Astrocyte (in vitro differentiated cells and primary cell): ENCODE results near the gene ANKRD29. TPM values are rescaled to one million over a fixed set of nuclear protein-coding genes. Genes with fewer than 3 reads are reported as not detected.

Source experiments
- DNase-seq: peaks from one replicate; pipeline ENCODE4 v3.0.0-alpha.2; 2010; ENCODE audit warnings: low read depth
- FAIRE-seq: peaks from 2 replicates; lab custom pipeline; 2011; peaks lifted over from hg19 to GRCh38; lab: Jason Lieb, UNC
- H2AFZ ChIP-seq: 2 replicates; pipeline ENCODE4 v1.6.0; 2012; ENCODE audit warnings: low read depth, low read length, inconsistent platforms
- H3K27ac ChIP-seq: 2 replicates; pipeline ENCODE4 v1.5.1; 2011; ENCODE audit warnings: low read depth, low read length, inconsistent platforms
- H3K27me3 ChIP-seq: 2 replicates; pipeline ENCODE4 v1.6.0; 2011; ENCODE audit warnings: low read length, inconsistent platforms; ENCODE audit not compliant: insufficient read depth
- H3K36me3 ChIP-seq: 2 replicates; pipeline ENCODE4 v1.5.1; 2011; ENCODE audit warnings: low read length, inconsistent platforms; ENCODE audit not compliant: insufficient read depth
- H3K4me1 ChIP-seq: 2 replicates; pipeline ENCODE4 v1.5.1; 2011; ENCODE audit warnings: low read length, inconsistent platforms; ENCODE audit not compliant: insufficient read depth
- H3K4me2 ChIP-seq: 2 replicates; pipeline ENCODE4 v1.6.0; 2012; ENCODE audit warnings: low read length, inconsistent platforms
- H3K4me3 ChIP-seq: 2 replicates; pipeline ENCODE4 v1.5.1; 2011; ENCODE audit warnings: low read depth, mild to moderate bottlenecking, low read length, inconsistent platforms; ENCODE audit not compliant: insufficient read depth
- H3K79me2 ChIP-seq: 2 replicates; pipeline ENCODE4 v1.6.0; 2012; ENCODE audit warnings: mild to moderate bottlenecking, low read length, inconsistent platforms; ENCODE audit not compliant: insufficient read depth
- H3K9ac ChIP-seq: 2 replicates; pipeline ENCODE4 v1.6.0; 2012; ENCODE audit warnings: mild to moderate bottlenecking, low read length, inconsistent platforms
- H3K9me3 ChIP-seq: 2 replicates; pipeline ENCODE4 v1.5.1; 2012; ENCODE audit warnings: low read depth, mild to moderate bottlenecking, low read length, inconsistent platforms; ENCODE audit not compliant: insufficient read depth
- H4K20me1 ChIP-seq: 2 replicates; pipeline ENCODE4 v1.6.0; 2012; ENCODE audit warnings: low read length, inconsistent platforms; ENCODE audit not compliant: insufficient read depth
- H3K27ac Mint-ChIP-seq: one replicate; pipeline ENCODE4 v1.8.0; 2021; ENCODE audit warnings: mild to moderate bottlenecking, mixed read lengths; ENCODE audit not compliant: unreplicated experiment
- H3K27me3 Mint-ChIP-seq: one replicate; pipeline ENCODE4 v1.8.0; 2021; ENCODE audit warnings: low read depth, mixed read lengths; ENCODE audit not compliant: unreplicated experiment
- H3K36me3 Mint-ChIP-seq: one replicate; pipeline ENCODE4 v1.8.0; 2021; ENCODE audit warnings: low read depth, mixed read lengths; ENCODE audit not compliant: unreplicated experiment
- H3K4me1 Mint-ChIP-seq: one replicate; pipeline ENCODE4 v1.8.0; 2021; ENCODE audit warnings: low read depth, mixed read lengths; ENCODE audit not compliant: unreplicated experiment
- H3K4me3 Mint-ChIP-seq: one replicate; pipeline ENCODE4 v1.8.0; 2021; ENCODE audit warnings: mild to moderate bottlenecking, moderate library complexity, mixed read lengths; ENCODE audit not compliant: unreplicated experiment
- H3K9me3 Mint-ChIP-seq: one replicate; pipeline ENCODE4 v1.8.0; 2021; ENCODE audit warnings: mild to moderate bottlenecking, mixed read lengths; ENCODE audit not compliant: unreplicated experiment
- EZH2 ChIP-seq: IDR thresholded peaks from 2 replicates; pipeline ENCODE4 v1.6.1; 2012; ENCODE audit warnings: mild to moderate bottlenecking, low read length, inconsistent platforms; ENCODE audit not compliant: insufficient read depth
- total RNA-seq: library from RNA; stranded (reverse); gene quantifications from 2 replicates; pipeline ENCODE4 v1.2.1, GENCODE V29; 2021
- TF ChIP-seq, protein P1 (sequence below): IDR thresholded peaks from 2 replicates; pipeline ENCODE4 v1.5.1; 2011; ENCODE audit warnings: low read depth, mild to moderate bottlenecking, inconsistent platforms, low read length, moderate library complexity; ENCODE audit not compliant: insufficient read depth

Gene ANKRD29
- total RNA-seq, 1 donor from 2014 or later, result 0.75 TPM

DNA sequence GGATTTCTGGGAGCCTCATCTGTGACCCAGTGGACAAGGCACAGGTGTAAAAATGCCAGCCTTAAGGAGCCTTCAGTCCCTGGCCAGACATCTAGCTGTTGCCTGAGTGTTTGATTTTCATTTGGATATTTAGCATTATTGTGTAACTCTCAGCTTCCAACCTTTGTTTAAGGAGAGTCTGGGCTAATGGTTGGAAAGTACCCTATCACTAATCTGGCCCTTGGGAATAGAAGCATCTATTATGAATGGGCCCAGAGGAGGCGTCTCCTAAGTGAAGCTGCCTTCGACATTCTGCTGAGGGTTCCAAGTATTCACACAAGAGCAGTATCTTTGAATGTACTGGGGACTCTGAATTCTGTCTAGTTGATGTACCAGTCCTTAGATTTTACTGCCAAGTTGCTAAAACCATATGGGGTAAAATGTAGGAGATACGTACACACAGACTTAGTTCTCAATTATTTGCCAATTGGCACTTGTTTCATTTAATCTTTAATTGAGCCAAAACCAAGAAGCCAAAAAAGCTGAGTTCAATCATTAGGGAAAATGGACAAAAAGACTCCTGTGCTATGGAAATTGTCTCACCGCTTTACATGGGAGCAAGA, 7.2 kb upstream of the ANKRD29 start:
- TF ChIP-seq, protein P1, sequence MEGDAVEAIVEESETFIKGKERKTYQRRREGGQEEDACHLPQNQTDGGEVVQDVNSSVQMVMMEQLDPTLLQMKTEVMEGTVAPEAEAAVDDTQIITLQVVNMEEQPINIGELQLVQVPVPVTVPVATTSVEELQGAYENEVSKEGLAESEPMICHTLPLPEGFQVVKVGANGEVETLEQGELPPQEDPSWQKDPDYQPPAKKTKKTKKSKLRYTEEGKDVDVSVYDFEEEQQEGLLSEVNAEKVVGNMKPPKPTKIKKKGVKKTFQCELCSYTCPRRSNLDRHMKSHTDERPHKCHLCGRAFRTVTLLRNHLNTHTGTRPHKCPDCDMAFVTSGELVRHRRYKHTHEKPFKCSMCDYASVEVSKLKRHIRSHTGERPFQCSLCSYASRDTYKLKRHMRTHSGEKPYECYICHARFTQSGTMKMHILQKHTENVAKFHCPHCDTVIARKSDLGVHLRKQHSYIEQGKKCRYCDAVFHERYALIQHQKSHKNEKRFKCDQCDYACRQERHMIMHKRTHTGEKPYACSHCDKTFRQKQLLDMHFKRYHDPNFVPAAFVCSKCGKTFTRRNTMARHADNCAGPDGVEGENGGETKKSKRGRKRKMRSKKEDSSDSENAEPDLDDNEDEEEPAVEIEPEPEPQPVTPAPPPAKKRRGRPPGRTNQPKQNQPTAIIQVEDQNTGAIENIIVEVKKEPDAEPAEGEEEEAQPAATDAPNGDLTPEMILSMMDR, result no peak
- no peak for TF ChIP-seq EZH2
- Histone ChIP-seq H3K9ac (no peak overlapping the region), H3K27me3 (peaks cover 38% of the 10 kb centered on the region), H3K4me2 (no peak overlapping the region), H2AFZ (no peak overlapping the region), H4K20me1 (no peaks in the 10 kb centered on the region), H3K36me3 (no peaks in the 10 kb centered on the region), H3K4me1 (no peaks in the 10 kb centered on the region), H3K4me3 (no peak overlapping the region), H3K79me2 (no peaks in the 10 kb centered on the region), H3K9me3 (no peaks in the 10 kb centered on the region), H3K27ac (no peak overlapping the region)
- no peaks in the 10 kb centered on the region for H3K36me3 Mint-ChIP-seq
- H3K27ac Mint-ChIP-seq, result no peak overlapping the region
- H3K4me3 Mint-ChIP-seq, result no peak overlapping the region
- H3K27me3 Mint-ChIP-seq, result peaks cover 41% of the 10 kb centered on the region
- FAIRE-seq, result no peak
- no peaks in the 10 kb centered on the region for H3K4me1 Mint-ChIP-seq
- DNase-seq, result no peak
- no peaks in the 10 kb centered on the region for H3K9me3 Mint-ChIP-seq

DNA sequence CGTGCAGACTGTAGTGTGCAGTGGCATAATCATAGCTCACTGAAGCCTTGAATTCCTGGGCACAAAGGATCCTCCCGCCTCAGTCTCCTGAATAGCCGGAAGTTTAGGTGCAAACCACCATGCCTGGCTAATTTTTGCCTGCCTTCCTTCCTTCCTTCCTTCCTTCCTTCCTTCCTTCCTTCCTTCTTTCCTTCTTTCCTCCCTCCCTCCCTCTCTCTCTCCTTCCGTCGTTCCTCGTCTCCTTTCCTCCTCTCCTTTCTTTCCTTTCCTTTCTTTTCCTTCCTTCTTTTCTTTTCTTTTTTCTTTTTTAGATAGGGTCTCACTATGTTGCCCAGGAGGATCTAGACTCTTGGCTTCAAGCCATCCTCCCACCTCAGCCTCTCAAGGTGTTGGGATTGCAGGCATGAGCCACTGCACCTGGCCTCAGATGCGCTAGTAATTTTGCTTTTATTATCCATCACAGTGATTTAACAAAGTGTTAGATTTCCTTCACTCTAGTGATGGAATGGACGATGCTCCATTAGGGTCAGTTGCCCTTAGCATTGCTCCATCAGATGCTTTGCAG, 6.6 kb upstream of the ANKRD29 start:
- H3K27me3 ChIP-seq, result peaks cover 41% of the 10 kb centered on the region
- H3K27ac Mint-ChIP-seq, result no peak overlapping the region
- H3K79me2 ChIP-seq, result no peaks in the 10 kb centered on the region
- H3K9ac ChIP-seq, result no peak overlapping the region
- H3K4me3 Mint-ChIP-seq, result no peak overlapping the region
- H3K36me3 ChIP-seq, result no peaks in the 10 kb centered on the region
- no peak for TF ChIP-seq EZH2
- TF ChIP-seq, protein P1, result no peak
- H3K4me3 ChIP-seq, result no peak overlapping the region
- H3K9me3 ChIP-seq, result no peaks in the 10 kb centered on the region
- no peak for FAIRE-seq
- peaks cover 47% of the 10 kb centered on the region for H3K27me3 Mint-ChIP-seq
- no peak overlapping the region for H3K27ac ChIP-seq
- DNase-seq, result no peak
- no peaks in the 10 kb centered on the region for H4K20me1 ChIP-seq
- H3K36me3 Mint-ChIP-seq, result no peaks in the 10 kb centered on the region
- H2AFZ ChIP-seq, result no peak overlapping the region
- no peak overlapping the region for H3K4me2 ChIP-seq
- no peaks in the 10 kb centered on the region for H3K9me3 Mint-ChIP-seq
- no peaks in the 10 kb centered on the region for H3K4me1 Mint-ChIP-seq
- H3K4me1 ChIP-seq, result no peaks in the 10 kb centered on the region

DNA sequence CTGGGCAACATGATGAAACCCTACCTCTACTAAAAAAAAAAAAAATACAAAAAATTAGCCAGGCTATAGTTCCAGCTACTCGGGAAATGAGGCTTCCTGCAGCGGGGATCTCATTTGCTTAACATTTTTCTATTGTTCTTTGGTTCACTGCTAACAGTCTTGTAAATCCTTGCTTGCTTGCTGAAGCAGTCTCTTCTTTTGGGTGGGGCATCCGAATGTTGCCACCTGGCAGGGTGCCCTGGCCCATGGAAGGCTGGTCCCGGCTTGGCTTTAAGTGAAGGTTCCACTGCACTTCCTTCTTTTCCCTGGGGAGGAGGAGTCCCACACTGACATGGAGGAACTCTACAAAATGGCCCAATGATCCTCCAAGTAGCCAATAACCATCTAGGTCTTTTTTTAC, 6.0 kb upstream of the ANKRD29 start:
- H3K27ac ChIP-seq, result no peak overlapping the region
- no peaks in the 10 kb centered on the region for H4K20me1 ChIP-seq
- no peaks in the 10 kb centered on the region for H3K36me3 ChIP-seq
- no peaks in the 10 kb centered on the region for H3K4me1 ChIP-seq
- no peaks in the 10 kb centered on the region for H3K36me3 Mint-ChIP-seq
- DNase-seq (no peak), FAIRE-seq (no peak)
- H2AFZ ChIP-seq, result no peak overlapping the region
- H3K4me1 Mint-ChIP-seq, result no peaks in the 10 kb centered on the region
- H3K4me3 ChIP-seq, result no peak overlapping the region
- H3K4me3 Mint-ChIP-seq, result no peak overlapping the region
- no peaks in the 10 kb centered on the region for H3K9me3 ChIP-seq
- no peaks in the 10 kb centered on the region for H3K79me2 ChIP-seq
- TF ChIP-seq, protein P1, result no peak
- no peak for TF ChIP-seq EZH2
- no peak overlapping the region for H3K9ac ChIP-seq
- H3K27ac Mint-ChIP-seq, result no peak overlapping the region
- H3K9me3 Mint-ChIP-seq, result no peaks in the 10 kb centered on the region
- peaks cover 43% of the 10 kb centered on the region for H3K27me3 ChIP-seq
- no peak overlapping the region for H3K4me2 ChIP-seq
- H3K27me3 Mint-ChIP-seq, result peaks cover 44% of the 10 kb centered on the region
